Measurements from ENCODE around the gene ITFG1.

Gene ITFG1

DNA sequence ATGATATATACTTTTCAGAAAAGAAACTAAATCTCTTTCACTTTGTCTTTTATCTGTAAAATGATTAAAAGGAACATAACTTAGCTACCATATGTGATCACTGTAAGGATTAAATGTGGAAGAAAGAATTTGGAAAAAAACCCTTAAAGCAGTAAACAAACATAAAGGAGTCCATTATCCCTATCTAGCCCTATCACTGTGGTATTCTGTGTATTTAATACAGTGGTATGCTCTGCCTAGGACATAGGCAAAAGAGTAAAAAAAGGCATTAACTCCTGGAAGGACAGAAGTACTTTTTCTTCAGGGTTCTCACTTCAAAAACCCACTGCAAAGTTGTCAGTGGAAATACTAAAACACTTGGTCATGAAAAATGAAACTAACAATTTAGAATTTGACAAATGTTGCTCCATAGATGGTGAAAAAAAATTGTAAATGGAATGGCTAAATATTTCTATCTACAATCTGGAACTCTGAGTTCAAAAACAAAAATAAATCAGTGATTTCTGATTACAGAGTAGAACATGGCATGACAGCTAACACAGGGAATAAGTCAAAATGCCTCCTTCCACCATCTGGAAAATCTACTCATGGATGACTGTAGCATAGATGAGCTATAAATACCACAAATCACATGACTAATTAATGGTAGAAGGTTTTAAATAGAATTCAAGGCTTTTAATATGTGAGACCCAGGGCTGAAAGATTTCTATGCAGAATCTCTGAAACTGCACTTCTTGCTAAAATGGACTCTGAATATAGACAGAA, 140.1 kb downstream of the ITFG1 start:
- no peak for DNase-seq

DNA sequence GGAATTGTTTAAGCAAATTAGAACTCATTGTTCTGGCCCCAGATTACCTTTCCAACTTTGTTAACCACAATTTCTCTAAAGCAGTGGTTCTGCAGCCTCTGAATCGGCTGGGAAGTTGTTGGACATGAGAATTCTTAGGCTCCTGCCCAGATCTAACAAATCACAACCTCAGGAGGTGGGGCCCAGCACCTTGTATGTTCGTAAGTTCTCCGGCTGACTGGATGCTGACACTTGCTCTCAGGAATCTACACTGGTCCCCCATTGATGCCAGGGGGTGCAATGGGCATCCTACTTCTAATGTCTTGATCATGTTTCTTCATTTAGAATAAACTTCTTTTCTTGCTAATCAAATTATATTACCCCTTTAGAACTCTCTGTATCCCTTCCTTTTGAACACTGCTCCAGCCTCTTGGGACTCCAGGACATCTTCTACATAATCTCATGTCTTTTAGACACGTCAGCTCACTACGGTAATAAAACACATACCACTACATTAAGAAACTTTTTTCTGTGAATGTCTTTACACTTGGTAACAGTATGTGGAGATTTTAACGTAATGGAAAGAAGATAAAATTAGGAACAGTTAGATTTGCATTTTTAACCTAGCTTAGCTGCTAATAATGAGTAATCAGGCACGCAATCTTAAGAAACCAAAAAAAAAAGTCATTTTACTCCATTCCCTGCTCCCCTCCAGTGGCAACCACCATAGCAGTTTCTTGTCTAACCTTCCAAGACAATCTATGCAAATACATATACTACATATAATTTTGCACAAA, 143.2 kb downstream of the ITFG1 start:
- DNase-seq: no peak

GRCh38 chr16:47316442-47317015, 144.3 kb downstream of the ITFG1 start:
- no peak for DNase-seq

- DNase-seq: no peak
Observed at GRCh38 chr16:47311738-47312505, 148.9 kb downstream of the ITFG1 start.

DNA sequence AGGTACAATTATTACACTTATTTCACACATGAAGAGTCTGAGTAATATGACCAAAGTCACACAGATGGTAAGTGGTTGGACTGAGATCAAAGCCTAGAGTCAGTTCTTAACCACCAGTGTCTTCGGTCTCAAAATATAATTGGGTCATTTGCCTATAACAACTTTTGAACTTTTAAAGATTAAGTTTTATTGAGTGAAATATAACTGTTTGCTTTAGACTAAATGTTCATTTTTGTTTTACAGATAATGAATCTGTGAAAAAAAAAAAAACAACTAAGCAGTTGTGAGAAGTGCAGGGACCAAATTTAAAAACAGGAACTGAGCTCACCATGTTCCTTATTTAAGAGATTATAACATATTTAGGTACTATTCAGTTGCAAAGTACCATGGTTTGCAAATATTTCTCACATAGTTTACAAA, 150.1 kb downstream of the ITFG1 start:
- no peak for DNase-seq

- DNase-seq: no peak
Observed at GRCh38 chr16:47309581-47310312, 151.1 kb downstream of the ITFG1 start.

DNA sequence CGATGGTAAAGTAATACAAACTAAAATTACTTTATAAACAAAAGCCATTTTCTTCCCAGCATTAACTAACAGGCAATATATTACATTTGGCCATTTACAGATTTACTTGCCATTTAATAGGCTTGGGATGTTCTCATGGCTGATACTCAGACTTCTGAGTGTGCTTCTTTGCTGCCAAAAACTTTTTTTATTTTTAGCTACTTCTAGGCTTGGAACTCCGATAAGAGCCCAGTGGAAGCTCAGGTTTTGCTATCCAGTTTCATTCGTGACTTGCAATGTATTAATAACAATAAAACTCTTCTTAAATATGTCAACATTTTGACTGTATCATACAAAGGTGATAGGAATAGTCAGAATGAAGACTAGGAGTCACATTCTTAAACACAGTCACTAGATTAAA, 152.3 kb downstream of the ITFG1 start:
- DNase-seq: no peak

- DNase-seq: no peak
Observed at GRCh38 chr16:47304563-47304962, 156.3 kb downstream of the ITFG1 start.

DNA sequence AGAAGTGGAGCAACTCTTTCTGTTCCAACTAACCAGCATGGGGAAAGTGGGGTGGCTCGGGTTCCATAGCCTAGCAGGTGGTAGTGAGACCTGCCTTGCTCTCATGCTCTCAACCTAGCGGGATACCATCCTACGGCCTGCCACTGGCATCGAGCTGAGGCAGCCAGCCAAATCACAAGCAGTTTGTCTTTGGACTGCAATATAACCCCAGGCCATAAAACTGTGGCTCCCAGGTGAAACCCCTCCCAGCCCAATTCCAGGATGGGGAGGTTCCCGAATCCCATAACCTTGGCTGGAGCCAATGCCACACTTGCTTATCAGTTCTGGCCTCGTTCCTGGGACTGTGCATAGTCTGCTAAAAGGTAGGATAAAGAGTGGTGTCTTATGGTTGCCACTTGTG, 161.3 kb downstream of the ITFG1 start:
- no peak for DNase-seq

GRCh38 chr16:47284999-47285398, 175.9 kb downstream of the ITFG1 start:
- DNase-seq: no peak

- DNase-seq: no peak
Observed at GRCh38 chr16:47278306-47278970, 182.4 kb downstream of the ITFG1 start.

DNA sequence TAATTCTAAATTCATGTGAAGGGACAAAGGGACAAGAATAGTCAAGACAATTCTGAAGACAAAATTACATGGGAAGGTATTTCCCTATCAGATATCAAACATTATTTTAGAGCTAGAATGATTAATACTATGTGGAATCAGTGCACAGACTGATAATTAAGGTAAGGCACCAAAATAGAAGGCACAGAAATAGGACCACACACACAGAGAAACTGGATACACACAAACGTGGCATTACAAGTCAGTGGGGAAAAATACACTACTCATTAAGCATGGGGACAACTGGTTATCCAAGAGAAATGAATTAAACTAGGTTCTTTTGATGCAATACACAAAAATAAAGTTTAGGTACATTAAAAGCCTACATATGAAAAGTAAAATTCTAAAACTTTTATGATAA, 184.3 kb downstream of the ITFG1 start:
- no peak for DNase-seq

DNA sequence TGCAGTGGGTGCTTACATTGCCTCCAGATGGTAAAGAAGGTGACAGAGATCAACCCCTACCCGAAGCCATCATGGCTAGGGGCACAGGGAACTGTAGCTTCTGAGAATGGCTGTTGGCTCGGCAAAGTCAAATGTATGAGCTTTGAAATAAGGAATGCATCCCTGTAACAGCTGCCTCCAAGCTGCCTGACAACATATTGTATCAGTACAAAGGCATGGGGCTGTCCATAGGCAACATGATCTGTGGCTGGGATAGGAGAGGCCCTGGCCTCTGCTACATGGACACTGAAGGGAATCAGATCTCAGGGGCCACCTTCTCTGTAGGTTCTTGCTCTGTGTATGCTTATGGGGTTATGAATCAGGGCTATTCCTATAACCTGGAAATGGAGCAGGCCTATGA, 197.9 kb downstream of the ITFG1 start:
- no peak for DNase-seq

- no peak for DNase-seq
Observed at GRCh38 chr16:47260503-47260902, 200.4 kb downstream of the ITFG1 start.

DNA sequence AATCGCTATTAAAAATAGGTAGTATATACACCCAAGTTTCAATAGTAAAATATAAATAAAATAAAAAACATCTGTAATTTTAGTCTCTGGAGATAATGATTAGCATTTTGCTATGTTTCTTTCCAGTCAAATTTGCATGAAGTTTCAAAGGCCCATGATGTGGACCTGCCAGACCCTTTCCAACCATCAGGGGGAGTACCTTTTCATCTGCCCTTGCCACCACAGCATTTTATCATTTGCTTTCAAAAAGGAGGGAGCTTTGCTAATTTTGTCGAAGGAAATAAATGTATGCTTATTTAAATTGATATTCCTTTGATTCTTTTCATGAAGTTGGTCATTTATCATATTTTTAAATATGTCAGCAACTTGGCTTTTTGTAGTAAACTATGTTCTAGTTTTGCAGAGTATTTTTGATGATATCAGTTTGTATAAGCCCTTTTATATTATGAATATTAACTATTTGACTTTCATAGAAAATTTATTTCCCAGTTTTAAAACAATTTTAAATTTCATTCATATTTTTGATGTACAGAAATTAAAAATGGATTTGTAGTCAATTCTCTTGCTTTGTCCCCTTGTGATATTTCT, 201.9 kb downstream of the ITFG1 start:
- no peak for DNase-seq

DNA sequence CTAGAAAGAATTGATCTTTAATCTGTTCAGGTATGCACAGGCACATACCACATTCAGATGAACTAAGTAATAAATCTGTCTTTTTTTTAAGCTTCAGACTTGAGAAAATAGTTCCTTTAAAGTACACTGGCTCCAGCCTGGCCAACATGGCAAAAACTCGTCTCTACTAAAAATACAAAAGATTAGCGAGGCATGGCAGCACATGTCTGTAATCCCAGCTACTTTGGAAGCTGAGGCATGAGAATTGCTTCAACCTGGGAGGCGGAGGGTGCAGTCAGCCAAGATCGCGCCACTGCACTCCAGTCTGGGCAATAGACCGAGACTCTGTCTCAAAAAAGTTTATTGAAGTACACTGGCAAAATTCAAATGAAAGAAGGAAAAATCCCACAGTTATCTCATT, 206.1 kb downstream of the ITFG1 start:
- no peak for DNase-seq

DNA sequence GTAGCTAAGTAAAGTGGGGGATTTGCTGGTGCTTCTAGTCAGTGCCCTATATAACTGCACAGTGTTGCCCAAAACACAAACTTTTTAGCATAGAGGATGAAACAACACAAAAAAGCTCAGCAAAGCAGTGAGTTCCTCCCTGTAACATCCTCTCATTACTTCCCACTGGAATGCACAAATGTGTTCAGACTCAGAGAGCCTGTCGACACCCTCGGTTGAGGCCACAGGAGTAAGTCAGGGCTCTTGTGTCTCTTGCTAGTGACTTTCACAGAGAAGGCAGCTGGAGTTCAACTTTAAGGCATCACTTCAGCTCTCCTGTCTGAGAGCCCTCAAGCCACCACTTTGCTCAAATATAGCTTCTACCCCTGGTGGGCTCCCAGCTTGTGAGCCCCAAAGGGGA, 209.9 kb downstream of the ITFG1 start:
- no peak for DNase-seq

DNA sequence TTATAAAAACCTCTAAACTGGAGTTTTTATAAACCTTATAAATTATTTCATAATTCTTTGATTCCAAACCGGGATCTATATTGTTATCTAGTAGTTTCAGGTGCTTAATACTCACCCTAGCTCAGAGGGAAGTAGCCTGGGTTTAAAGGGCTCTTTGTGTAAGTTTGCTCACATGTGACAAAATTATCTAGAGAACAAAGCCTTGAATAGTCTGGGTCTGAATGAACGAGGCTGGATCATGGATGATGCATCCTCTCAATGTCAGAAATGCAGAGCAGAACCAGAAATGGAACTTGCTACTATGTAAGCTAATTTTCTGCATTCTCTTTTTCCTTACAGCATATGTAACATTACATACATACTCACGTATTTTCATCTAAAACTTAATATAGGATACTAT, 213.2 kb downstream of the ITFG1 start:
- no peak for DNase-seq

DNA sequence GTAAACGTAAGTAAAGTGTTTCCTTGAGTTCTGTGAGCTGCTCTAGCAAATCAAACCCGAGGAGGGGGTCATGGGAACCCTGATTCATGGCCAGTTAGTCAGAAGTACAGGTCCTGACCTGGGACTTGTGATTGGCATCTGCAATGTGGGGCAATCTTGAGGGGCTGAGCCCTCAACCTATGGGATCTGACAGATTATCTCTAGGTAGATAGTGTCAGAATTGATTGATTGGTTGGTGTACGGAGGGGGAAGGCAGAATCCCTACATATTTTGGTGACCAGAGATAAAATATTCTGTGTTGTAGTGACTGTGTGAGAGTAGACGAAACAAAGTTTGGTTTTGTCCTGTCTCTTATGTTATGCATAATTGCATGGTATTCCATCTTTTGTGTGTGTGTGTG, 216.7 kb downstream of the ITFG1 start:
- no peak for DNase-seq

DNA sequence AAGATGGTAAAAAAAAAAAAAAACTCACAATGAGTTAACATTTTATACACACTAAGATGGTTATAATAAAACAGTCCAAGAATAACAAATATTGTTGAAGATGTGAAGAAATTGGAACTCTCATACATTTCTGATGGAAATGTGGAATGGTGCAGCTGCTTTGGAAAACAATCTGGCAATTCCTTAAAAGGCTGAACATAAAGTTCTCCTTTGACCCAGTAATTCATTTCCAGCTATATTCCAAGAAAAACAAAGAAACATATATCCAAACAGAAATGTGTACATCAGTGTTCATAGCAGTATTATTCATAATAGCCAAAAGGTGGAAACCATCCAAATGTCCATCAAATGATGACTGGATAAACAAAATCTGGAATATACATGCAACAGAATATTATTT, 219.8 kb downstream of the ITFG1 start:
- DNase-seq: no peak

DNA sequence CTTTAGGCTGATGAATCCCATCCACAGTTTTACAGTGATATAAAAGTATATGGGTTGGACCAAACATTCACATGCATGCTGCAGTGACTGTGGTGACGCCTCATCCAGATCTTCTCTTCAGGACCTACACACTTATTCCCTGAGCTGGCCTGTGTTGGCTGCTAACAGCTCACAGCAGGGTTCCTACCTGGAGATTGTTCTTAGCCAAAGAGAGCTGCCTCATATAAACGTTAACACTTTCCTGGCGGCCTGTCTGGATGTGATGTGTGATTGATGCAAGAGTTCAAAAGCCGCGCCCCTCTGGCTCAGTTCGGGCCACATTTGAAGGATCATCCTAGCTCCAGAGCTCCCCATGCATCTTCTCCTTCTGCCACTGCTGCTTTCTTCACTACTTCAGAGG, 224.1 kb downstream of the ITFG1 start:
- DNase-seq: no peak

- no peak for DNase-seq
Observed at GRCh38 chr16:47230296-47230695, 230.6 kb downstream of the ITFG1 start.

All from activated naive CD4-positive, alpha-beta T cell treated with anti-CD3 and anti-CD28 coated beads, Interleukin-2, amount 50 U/mL, for 16 hours (primary cell).